Keratinocyte (primary cell): ENCODE measurements around the gene DACT2. TPM values are rescaled to one million over a fixed set of nuclear protein-coding genes. Genes with fewer than 3 reads are reported as not detected.

Source experiments
- DNase-seq: peaks from one replicate; pipeline ENCODE4 v3.0.0-alpha.2; 2011; ENCODE audit warnings: low read depth, missing footprints, low spot score
- FAIRE-seq: peaks from 2 replicates; lab custom pipeline; 2011; peaks lifted over from hg19 to GRCh38; lab: Jason Lieb, UNC
- H2AFZ ChIP-seq: 2 replicates; pipeline ENCODE4 v1.6.0; 2012; ENCODE audit warnings: low read length, control low read depth, inconsistent platforms; ENCODE audit not compliant: control insufficient read depth
- H3K27ac ChIP-seq: 2 replicates; pipeline ENCODE4 v1.5.1; 2011; ENCODE audit warnings: low read length; ENCODE audit not compliant: control insufficient read depth, insufficient read depth
- H3K27me3 ChIP-seq: 3 replicates; pipeline ENCODE4 v1.6.0; 2011; ENCODE audit warnings: low read length; ENCODE audit not compliant: control insufficient read depth, insufficient read depth; ENCODE audit errors: extremely low read depth
- H3K36me3 ChIP-seq, 2 experiments: 2 replicates in 1 of 2; 3 replicates in 1 of 2; pipeline ENCODE4 v1.5.1; 2011; ENCODE audit warnings: low read length in 2 of 2, mild to moderate bottlenecking in 1 of 2; ENCODE audit not compliant: control insufficient read depth in 2 of 2, insufficient read depth in 2 of 2; ENCODE audit errors: extremely low read depth in 1 of 2
- H3K4me1 ChIP-seq: 3 replicates; pipeline ENCODE4 v1.5.1; 2011; ENCODE audit warnings: low read length; ENCODE audit not compliant: control insufficient read depth, insufficient read depth; ENCODE audit errors: extremely low read depth
- H3K4me2 ChIP-seq: 3 replicates; pipeline ENCODE4 v1.6.0; 2011; ENCODE audit warnings: low read depth, low read length; ENCODE audit not compliant: control insufficient read depth, insufficient read depth; ENCODE audit errors: extremely low read depth
- H3K4me3 ChIP-seq, 3 experiments: fragments of 200-600 bp in 1 of 3; sonication (generic) in 1 of 3; 2 replicates in 2 of 3; 3 replicates in 1 of 3; pipeline ENCODE4 v1.5.1; 2011 to 2016; ENCODE audit warnings: low read length in 3 of 3, mild to moderate bottlenecking in 3 of 3, control low read depth in 2 of 3, inconsistent platforms in 1 of 3, low read depth in 1 of 3, mixed read lengths in 1 of 3, mixed run types in 1 of 3, moderate library complexity in 1 of 3; ENCODE audit not compliant: control insufficient read depth in 2 of 3, insufficient read depth in 2 of 3; ENCODE audit errors: extremely low read depth in 1 of 3
- H3K79me2 ChIP-seq: 2 replicates; pipeline ENCODE4 v1.6.0; 2012; ENCODE audit warnings: low read length; ENCODE audit not compliant: control insufficient read depth, insufficient read depth
- H3K9ac ChIP-seq: 3 replicates; pipeline ENCODE4 v1.6.0; 2011; ENCODE audit warnings: low read length; ENCODE audit not compliant: control insufficient read depth, insufficient read depth; ENCODE audit errors: extremely low read depth
- H3K9me1 ChIP-seq: 3 replicates; pipeline ENCODE4 v1.6.0; 2011; ENCODE audit warnings: low read length; ENCODE audit not compliant: control insufficient read depth, insufficient read depth; ENCODE audit errors: extremely low read depth
- H3K9me3 ChIP-seq: 2 replicates; pipeline ENCODE4 v1.5.1; 2012; ENCODE audit warnings: low read depth, low read length; ENCODE audit not compliant: control insufficient read depth
- H4K20me1 ChIP-seq: 3 replicates; pipeline ENCODE4 v1.6.0; 2011; ENCODE audit warnings: low read length; ENCODE audit not compliant: control insufficient read depth, insufficient read depth; ENCODE audit errors: extremely low read depth
- EZH2 ChIP-seq: IDR thresholded peaks from one replicate; pipeline ENCODE4 v1.6.1; 2012; ENCODE audit warnings: inconsistent platforms, mild to moderate bottlenecking, low read length, moderate library complexity
- dilution Hi-C: fragments of 300-500 bp; cut with MboI; formaldehyde crosslinking; loops from one replicate; pipeline ENCODE4 v1.7.0; 2020; ENCODE audit warnings: low sequenced_read_pairs; ENCODE audit not compliant: extremely low pct_ligation_motif_present
- polyA plus RNA-seq, 5 experiments: library from polyadenylated mRNA; depleted of rRNA in 3 of 5; stranded (reverse) in 3 of 5; stranded (forward) in 1 of 5; unstranded in 1 of 5; fragments of >200 nt; gene quantifications; 1 replicate in 1 of 5; 2 replicates in 3 of 5; 3 replicates in 1 of 5; pipeline versions ENCODE4 v1.2.1 to v1.2.3, GENCODE V29; 2011 to 2012; ENCODE audit warnings: missing spikeins in 2 of 5, low read depth in 1 of 5, low replicate concordance in 1 of 5
- TF ChIP-seq, protein P1 (sequence below), 3 experiments: IDR thresholded peaks in 1 of 3; conservative IDR thresholded peaks in 1 of 3; optimal IDR thresholded peaks in 1 of 3; 2 replicates in 2 of 3; 3 replicates in 1 of 3; pipeline versions ENCODE3 to v1.5.1; 2011; ENCODE audit warnings: low read length in 3 of 3, mild to moderate bottlenecking in 3 of 3, moderate library complexity in 2 of 3, control low read depth in 1 of 3, inconsistent platforms in 1 of 3; ENCODE audit not compliant: insufficient read depth in 2 of 3; ENCODE audit errors: extremely low read depth in 1 of 3

DACT2 gene
- polyA plus RNA-seq, 1 donor (not counting 4 experiments of a cell fraction or from before 2014, with no cell fraction given) = 0.09 TPM

GRCh38 chr6:168347615-168348014 is 28.0 kb upstream of the DACT2 start:
- no peaks in the 10 kb centered on the region for H3K79me2 ChIP-seq
- no peak overlapping the region for H2AFZ ChIP-seq
- no peak for FAIRE-seq
- H3K4me1 ChIP-seq = no peaks in the 10 kb centered on the region
- H3K4me2 ChIP-seq = no peak overlapping the region
- no peak overlapping the region for H3K27ac ChIP-seq
- no peak for TF ChIP-seq EZH2
- TF ChIP-seq, protein P1, sequence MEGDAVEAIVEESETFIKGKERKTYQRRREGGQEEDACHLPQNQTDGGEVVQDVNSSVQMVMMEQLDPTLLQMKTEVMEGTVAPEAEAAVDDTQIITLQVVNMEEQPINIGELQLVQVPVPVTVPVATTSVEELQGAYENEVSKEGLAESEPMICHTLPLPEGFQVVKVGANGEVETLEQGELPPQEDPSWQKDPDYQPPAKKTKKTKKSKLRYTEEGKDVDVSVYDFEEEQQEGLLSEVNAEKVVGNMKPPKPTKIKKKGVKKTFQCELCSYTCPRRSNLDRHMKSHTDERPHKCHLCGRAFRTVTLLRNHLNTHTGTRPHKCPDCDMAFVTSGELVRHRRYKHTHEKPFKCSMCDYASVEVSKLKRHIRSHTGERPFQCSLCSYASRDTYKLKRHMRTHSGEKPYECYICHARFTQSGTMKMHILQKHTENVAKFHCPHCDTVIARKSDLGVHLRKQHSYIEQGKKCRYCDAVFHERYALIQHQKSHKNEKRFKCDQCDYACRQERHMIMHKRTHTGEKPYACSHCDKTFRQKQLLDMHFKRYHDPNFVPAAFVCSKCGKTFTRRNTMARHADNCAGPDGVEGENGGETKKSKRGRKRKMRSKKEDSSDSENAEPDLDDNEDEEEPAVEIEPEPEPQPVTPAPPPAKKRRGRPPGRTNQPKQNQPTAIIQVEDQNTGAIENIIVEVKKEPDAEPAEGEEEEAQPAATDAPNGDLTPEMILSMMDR (optimal IDR thresholded peaks at IDR 0.05 in 1 of 3, IDR thresholded peaks at IDR 0.05 in 1 of 3, conservative IDR thresholded peaks at IDR 0.05 in 1 of 3; ENCODE audit: extremely low read depth in 1 of 3, insufficient read depth in 2 of 3, low read length in 3 of 3) = no peak
- H3K4me3 ChIP-seq = no peak overlapping the region
- no peak overlapping the region for H3K9ac ChIP-seq
- H3K9me1 ChIP-seq = no peaks in the 10 kb centered on the region
- dilution Hi-C loops = no loop called here
- H3K9me3 ChIP-seq = peaks cover 2% of the 10 kb centered on the region
- no peaks in the 10 kb centered on the region for H4K20me1 ChIP-seq
- DNase-seq = no peak
- H3K27me3 ChIP-seq = peaks cover 19% of the 10 kb centered on the region
- H3K36me3 ChIP-seq = no peaks in the 10 kb centered on the region

DNA sequence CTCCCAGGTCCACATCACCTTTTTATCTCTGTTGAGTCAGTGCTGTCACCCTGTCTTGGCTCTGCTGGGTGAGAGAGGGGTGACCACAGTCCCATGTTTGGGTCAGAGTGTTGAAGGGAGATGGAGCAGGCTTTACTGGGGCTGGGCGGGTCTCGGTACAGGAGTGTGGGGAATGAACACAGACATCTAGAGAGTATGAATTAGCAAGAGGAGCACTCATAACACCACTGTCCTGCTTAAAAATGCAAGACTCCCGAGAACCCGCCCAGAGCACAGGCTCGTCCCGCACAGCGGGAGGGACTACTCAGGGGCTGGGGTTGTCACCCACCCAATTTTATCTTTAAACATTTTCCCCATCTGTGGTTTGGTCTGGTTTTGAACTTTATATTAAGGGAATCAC is 27.5 kb upstream of the DACT2 start:
- dilution Hi-C loops = no loop called here
- no peak for TF ChIP-seq EZH2
- TF ChIP-seq, protein P1 (optimal IDR thresholded peaks at IDR 0.05 in 1 of 3, IDR thresholded peaks at IDR 0.05 in 1 of 3, conservative IDR thresholded peaks at IDR 0.05 in 1 of 3; ENCODE audit: extremely low read depth in 1 of 3, insufficient read depth in 2 of 3, low read length in 3 of 3) = no peak
- no peaks in the 10 kb centered on the region for H4K20me1 ChIP-seq
- DNase-seq (no peak), FAIRE-seq (no peak)
- H3K9ac ChIP-seq = no peak overlapping the region
- H3K4me2 ChIP-seq = no peak overlapping the region
- H3K27ac ChIP-seq = no peak overlapping the region
- H3K79me2 ChIP-seq = no peaks in the 10 kb centered on the region
- H2AFZ ChIP-seq = no peak overlapping the region
- H3K9me1 ChIP-seq = no peaks in the 10 kb centered on the region
- no peak overlapping the region for H3K4me3 ChIP-seq
- peaks cover under 1% of the 10 kb centered on the region for H3K9me3 ChIP-seq
- no peaks in the 10 kb centered on the region for H3K36me3 ChIP-seq
- no peaks in the 10 kb centered on the region for H3K4me1 ChIP-seq
- peaks cover 24% of the 10 kb centered on the region for H3K27me3 ChIP-seq
